Lower lobe of right lung (tissue), 2 donors: ENCODE data around the gene DOCK1. TPM values are rescaled to one million over a fixed set of nuclear protein-coding genes. Genes with fewer than 3 reads are reported as not detected.
A peak's percentile ranks its signal among the peaks of the same experiment; 100 is the strongest.

Experiments used
- ATAC-seq, 2 donors: fragments of 200-7000 bp; cut with Tn5 transposase; one replicate each; pipeline ENCODE4 v1.9.1; 2020 to 2022; ENCODE audit warnings: mild to moderate bottlenecking in 2 of 2, moderate library complexity in 2 of 2
- DNase-seq: peaks from one replicate; pipeline ENCODE4 v3.0.0-alpha.2; 2020
- H3K27ac ChIP-seq: fragments of 200-600 bp; one replicate; pipeline ENCODE4 v1.8.0; 2022
- H3K27me3 ChIP-seq: fragments of 200-600 bp; one replicate; pipeline ENCODE4 v1.8.0; 2022; ENCODE audit warnings: low read depth
- H3K36me3 ChIP-seq: fragments of 200-600 bp; one replicate; pipeline ENCODE4 v1.8.0; 2022; ENCODE audit warnings: mild to moderate bottlenecking
- H3K4me1 ChIP-seq: fragments of 200-600 bp; one replicate; pipeline ENCODE4 v1.8.0; 2022
- H3K4me3 ChIP-seq: fragments of 200-600 bp; one replicate; pipeline ENCODE4 v1.8.0; 2022; ENCODE audit warnings: mild to moderate bottlenecking
- H3K9me3 ChIP-seq: fragments of 200-600 bp; one replicate; pipeline ENCODE4 v1.8.0; 2022
- intact Hi-C: fragments of 100-400 bp; cut with DNase I; formaldehyde crosslinking; loops from one replicate; pipeline ENCODE4 v1.11.0; 2022
- total RNA-seq: library from RNA; stranded (reverse); fragmentation: NEBNext Ultra II Directional; extraction: Animal tissue kit (Norgen Biotek cat#: 25700); gene quantifications from one replicate; pipeline ENCODE4 v1.2.1, GENCODE V29; 2021
- TF ChIP-seq, protein P1 (sequence below): fragments of 200-600 bp; IDR thresholded peaks from one replicate; pipeline ENCODE4 v1.8.0; 2022; ENCODE audit warnings: antibody characterized with exemption, mild to moderate bottlenecking
- donor health status: DM: no; HTN: yes; CAD: no; lungs with severe emphysema.

The DOCK1 gene
- total RNA-seq, 1 donor from 2014 or later: 44.8 TPM

DNA sequence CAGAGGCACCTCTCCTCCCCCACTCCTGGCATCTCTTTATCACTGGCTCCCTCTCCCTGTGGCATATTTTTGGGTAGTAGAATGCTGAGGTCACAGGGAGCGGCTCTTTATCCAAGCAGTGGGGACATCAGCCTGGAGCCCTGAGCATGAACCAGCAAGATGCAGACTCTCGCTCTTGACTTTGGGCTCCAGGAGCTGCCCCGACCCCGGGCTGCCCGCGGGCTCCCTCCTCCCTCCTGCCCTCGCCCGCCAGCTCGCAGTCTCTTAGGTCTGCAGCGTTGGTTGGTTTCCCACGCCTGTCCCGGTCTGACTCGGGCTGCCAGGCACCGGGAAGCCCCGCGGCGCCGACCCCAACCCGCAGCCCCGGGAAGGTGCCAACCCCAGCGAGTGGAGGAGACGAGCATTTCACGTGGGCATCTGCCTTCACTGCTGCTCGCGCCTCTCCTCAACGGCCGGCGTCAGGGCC, 289.8 kb downstream of the DOCK1 start:
- peak overlapping the region; percentile 45 for H3K4me3 ChIP-seq
- peaks cover 17% of the 10 kb centered on the region for H3K4me1 ChIP-seq
- H3K27ac ChIP-seq: no peak overlapping the region
- intact Hi-C loops: no loop called here
- peaks cover 25% of the 10 kb centered on the region for H3K27me3 ChIP-seq
- no peaks in the 10 kb centered on the region for H3K9me3 ChIP-seq
- no peak for DNase-seq
- H3K36me3 ChIP-seq: no peaks in the 10 kb centered on the region
- ATAC-seq: peak in 1 of 2 donors; percentile 37
- TF ChIP-seq, protein P1, sequence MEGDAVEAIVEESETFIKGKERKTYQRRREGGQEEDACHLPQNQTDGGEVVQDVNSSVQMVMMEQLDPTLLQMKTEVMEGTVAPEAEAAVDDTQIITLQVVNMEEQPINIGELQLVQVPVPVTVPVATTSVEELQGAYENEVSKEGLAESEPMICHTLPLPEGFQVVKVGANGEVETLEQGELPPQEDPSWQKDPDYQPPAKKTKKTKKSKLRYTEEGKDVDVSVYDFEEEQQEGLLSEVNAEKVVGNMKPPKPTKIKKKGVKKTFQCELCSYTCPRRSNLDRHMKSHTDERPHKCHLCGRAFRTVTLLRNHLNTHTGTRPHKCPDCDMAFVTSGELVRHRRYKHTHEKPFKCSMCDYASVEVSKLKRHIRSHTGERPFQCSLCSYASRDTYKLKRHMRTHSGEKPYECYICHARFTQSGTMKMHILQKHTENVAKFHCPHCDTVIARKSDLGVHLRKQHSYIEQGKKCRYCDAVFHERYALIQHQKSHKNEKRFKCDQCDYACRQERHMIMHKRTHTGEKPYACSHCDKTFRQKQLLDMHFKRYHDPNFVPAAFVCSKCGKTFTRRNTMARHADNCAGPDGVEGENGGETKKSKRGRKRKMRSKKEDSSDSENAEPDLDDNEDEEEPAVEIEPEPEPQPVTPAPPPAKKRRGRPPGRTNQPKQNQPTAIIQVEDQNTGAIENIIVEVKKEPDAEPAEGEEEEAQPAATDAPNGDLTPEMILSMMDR: no peak

DNA sequence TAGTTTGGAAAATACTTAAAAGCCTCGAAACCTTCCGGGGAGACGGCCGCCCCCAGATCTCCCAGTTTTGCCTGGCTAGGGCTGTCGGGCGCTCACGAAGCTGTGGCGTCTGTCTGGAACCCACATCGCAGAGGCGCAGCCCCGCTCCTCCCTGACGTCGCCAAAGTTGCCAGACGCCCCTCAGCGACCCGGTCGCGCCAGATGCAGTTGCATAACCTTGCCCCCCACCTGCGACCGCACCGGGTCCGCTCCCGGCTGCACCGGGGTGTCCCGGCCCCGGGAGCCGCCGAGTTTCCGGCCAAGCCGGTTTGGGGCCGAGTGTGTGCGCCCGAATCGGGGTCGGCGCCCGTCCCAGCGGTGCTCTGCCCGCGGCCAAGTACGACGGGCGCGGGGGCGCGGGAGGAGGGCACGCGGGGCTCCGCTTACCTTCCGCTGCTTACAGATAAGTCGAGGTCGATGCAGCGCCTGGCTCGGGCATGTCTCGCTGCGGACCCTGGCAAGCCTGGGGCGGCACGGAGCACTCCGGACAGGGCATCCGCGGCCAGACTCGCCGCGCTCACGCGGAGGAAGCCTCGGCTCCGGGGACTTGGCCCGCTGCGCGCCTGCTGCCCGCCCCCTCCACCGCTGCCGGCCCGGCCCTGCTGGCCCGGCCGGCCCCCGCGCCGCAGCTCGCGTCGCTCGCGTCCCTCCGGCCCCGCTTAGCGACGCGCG, 290.5 kb downstream of the DOCK1 start:
- TF ChIP-seq, protein P1: no peak
- DNase-seq (no peak), ATAC-seq (peak; percentile 43 to 45)
- no peak overlapping the region for H3K27ac ChIP-seq
- no peaks in the 10 kb centered on the region for H3K36me3 ChIP-seq
- intact Hi-C loops: no loop called here
- peaks cover 25% of the 10 kb centered on the region for H3K27me3 ChIP-seq
- H3K9me3 ChIP-seq: no peaks in the 10 kb centered on the region
- peaks cover 17% of the 10 kb centered on the region for H3K4me1 ChIP-seq
- peak overlapping the region; percentile 45 for H3K4me3 ChIP-seq

DNA sequence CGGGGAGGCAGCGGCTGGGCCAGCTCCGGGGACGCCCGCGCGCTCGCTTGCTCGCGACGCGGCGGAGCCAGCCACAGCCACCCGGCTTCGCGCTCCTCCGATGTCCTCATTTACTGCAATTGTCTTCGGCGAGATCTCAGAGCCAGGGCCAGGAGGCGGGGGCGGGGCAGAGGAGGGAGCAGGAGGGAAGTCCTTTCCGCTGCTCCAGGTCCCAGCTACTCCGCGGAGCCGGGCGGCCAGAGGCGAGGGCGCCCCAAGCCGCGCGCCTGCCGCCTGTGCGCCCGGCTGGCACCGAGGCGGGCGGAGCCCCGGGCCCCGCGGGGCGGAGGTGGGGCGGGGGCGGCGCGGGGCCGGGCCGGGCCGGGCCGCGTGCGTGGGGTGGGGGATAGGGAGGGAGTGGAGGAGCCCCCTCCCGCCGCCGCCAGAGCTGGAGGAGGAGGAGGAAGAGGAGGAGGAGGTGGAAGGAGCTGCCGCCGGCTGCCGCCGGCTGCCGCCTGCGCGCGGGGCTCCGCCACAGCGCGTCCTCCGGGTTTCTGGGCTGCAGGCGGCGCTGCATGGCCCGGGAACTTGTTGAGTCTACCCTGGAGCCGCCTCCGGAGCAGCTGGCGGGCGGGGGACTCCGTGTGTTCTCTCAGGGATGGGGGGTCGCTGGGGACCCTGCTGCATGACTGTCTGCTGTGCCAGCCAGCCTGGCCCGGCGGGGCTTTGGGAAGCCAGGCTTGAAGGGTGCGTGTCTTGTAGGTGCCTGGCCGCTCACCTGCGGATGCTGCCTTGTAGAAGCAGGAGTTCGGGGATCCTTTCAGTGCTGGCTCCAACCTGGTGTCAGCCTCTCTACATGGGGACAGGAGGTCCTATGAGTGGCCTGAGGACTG, 291.3 kb downstream of the DOCK1 start, which contains the start of gene INSYN2A:
INSYN2A (minus strand) TSS at position 310 of the 872 bp plus-strand sequence. CDS start 20,196 bp downstream, outside the sequence.
- Histone ChIP-seq H3K36me3 (no peaks in the 10 kb centered on the region), H3K27ac (no peak within 1 kb of the TSS), H3K9me3 (no peaks in the 10 kb centered on the region), H3K4me1 (peaks cover 17% of the 10 kb centered on the region), H3K4me3 (peak within 1 kb of the TSS; percentile 45), H3K27me3 (peaks cover 25% of the 10 kb centered on the region)
- DNase-seq: no peak
- TF ChIP-seq, protein P1: no peak
- ATAC-seq: peak; percentile 15 to 40
- intact Hi-C loops: no loop called here

DNA sequence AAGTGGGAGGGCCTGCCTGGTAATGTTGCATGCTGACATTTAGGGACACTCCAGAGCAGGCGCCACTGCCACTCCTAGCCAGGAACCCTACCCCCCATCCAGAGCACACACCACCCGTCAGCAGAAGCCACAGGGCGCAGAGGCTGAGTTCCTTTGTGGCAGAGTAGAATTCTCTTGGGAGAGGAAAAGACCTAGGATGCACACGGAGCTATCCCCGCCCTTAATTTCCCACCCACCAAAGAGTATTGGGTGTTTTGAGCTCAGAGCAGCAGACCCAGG, 291.9 kb downstream of the DOCK1 start:
- DNase-seq: no peak
- H3K36me3 ChIP-seq: no peaks in the 10 kb centered on the region
- no peak overlapping the region for H3K4me3 ChIP-seq
- TF ChIP-seq, protein P1: no peak
- peaks cover 25% of the 10 kb centered on the region for H3K27me3 ChIP-seq
- H3K9me3 ChIP-seq: no peaks in the 10 kb centered on the region
- H3K27ac ChIP-seq: no peak overlapping the region
- H3K4me1 ChIP-seq: peaks cover 17% of the 10 kb centered on the region
- ATAC-seq: no peak
- intact Hi-C loops: no loop called here

DNA sequence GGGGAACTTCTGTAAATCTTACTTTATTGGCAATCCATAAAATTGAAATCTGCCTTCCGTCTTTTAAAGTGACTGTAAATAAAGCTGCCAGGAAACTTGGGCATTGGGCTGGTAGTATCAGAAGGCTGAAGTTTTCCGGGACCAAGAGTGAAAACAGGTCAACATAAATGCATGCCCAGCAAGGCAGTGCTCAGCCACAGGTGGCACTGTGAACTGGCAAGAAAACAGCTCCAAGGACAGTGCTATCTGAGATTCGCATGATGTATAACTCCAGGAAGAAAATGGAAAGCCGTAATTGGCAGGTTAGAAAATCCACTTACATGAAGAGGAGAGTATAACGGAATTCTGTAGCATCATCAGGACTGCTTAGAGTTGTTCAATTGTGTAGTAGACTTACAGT, 293.1 kb downstream of the DOCK1 start:
- no peaks in the 10 kb centered on the region for H3K9me3 ChIP-seq
- ATAC-seq: no peak
- TF ChIP-seq, protein P1: no peak
- H3K27ac ChIP-seq: no peak overlapping the region
- peaks cover 17% of the 10 kb centered on the region for H3K4me1 ChIP-seq
- DNase-seq: no peak
- intact Hi-C loops: no loop called here
- H3K27me3 ChIP-seq: peaks cover 25% of the 10 kb centered on the region
- no peaks in the 10 kb centered on the region for H3K36me3 ChIP-seq
- no peak overlapping the region for H3K4me3 ChIP-seq
